ENCODE results near the gene NFIB.

The NFIB gene

DNA sequence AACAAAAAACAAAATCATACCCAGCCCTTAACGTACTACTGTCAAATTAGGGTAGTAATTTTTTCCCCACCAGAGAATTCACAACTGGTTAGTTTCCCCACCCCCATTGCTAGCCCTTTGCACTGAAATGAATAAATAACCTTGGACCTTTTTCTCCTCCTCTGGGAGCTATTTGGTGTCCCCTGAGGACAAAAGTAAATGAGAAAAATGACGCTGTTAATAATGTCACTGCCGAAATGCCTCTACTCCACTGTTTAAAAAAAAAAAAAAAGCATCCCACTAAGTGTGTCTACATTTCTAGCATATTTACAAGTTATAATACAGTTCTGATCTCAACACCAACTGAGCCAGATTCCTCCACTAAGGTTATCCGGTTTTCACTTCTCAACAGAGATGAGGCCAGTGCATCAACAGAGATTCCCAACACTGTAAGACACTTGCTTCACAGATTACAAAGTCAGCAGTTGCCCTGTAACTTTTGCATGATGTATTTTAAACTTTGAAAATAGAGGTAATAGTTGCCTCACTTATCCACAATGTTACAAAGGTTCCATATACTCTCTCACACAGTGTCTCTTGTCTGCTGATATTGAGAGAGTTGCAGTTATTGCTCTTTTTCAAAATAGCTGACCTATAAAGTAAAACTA is 5.1 kb upstream of the NFIB start:
- DNase-seq (ENCODE audit: low read depth): no peak

GRCh38 chr9:14318361-14318760 is 4.4 kb upstream of the NFIB start:
- DNase-seq (ENCODE audit: low read depth): no peak

DNA sequence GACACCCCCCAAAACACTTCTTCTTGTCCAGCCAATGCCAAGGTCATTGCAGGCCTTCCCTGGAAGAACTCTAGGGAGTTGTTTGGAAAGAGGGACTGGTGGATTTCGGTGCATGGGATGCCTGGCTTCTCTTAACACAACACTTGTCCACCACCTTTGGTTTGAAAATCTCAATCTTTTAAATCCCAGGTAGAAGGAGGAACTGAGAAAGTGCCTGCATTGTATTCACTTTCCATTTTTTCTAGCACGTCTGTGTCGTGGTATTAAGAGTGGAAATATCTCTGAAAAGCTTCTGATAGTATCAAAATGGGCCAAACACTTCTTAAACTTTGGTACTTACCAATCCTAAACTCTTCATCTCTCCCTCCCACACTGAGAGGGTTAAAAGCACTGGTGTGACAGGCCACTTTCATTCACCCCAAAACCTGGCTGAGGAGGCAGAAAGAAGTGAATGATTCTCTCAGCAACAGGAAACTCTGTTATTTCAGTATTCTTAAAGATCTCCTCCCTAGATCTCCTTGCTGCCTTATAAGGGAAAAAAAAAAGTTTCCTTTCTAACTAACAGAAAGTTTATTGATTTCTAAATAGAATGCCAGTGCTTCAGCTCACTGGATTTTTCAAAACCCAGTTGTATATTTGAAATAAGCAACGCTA is 3.9 kb upstream of the NFIB start:
- no peak for DNase-seq (ENCODE audit: low read depth)

DNA sequence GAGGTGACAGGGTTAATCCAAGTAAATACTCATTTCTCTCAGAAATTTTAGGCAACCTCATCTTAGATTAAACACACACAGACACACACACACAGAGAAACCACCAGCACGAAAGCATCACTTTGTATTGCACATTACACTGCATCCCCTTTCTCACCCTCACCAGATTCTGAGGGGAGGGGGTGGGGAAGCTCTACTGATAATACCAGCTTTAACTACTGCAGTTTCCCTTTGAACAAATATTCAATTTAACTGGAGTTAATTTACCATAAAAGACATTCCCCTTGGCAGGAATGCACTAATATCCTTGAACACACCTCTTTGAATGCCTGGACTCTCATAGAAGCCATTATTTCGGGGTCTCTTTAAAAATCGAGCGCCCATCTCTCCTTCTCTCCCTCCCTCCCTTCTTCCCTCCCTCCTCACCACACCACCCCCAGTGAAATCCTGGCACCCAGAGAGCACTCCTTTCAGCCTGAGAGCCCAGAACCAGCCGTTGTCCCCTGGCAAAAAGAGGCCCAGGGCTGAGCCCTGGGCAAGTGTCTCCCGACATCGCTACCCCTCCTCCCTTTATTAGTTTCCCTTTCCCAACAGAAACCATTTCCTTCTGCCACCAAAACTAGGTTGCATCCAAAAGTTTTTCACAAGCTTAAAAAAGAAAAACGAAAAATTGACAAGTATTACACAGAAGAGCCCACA is 2.8 kb upstream of the NFIB start:
- DNase-seq (ENCODE audit: low read depth): no peak

- no peak for DNase-seq (ENCODE audit: low read depth)
These were observed 2.1 kb upstream of the NFIB start for GRCh38 chr9:14315875-14316601.

DNA sequence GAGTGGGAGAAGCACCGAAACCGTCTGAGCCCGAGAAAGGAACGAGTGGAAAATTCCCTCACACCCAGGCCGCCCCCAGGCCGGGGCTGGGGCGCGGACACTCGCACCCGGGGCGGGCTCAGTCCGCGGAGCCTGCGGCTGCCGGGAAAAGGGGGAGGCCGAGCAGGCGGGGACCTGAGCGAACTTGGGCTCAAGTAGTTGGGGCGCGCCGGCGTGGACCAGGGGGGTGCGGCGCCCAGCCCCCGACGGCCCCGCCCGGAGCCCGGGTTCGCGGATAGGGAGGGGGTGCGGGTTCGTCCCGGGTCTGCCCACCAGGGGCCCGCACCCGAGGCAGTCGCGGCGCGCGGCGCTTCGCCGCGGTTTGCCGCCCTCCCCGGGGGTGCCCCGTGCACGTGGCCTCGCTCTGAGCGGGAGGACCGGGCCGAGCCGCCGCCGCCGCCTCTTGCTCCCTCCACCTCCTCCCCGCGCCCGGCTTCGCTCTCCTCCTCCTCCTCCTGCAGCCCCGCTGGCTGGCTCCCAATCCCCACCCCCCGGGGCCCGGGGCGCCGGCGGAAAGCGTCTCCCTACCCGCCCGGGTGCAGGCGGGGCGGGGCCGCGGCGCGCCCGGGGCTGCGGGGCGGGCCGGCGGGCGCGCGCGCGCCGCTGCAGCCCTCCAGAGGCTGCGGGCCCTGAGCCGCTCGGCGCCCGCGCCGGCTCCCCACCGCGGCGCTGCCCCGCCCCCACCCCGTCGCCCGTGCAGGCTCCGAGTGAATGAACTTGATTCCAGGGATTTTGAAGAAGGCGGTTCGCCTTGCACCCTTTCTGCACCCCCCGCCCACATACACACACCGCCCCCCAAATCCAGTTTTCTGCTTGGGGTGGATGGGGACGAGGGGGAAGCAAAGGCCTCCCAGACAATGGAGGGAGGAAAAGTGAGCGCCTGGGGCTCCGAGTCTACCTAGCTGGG is 1.3 kb upstream of the NFIB start:
- no peak for DNase-seq (ENCODE audit: low read depth)

DNA sequence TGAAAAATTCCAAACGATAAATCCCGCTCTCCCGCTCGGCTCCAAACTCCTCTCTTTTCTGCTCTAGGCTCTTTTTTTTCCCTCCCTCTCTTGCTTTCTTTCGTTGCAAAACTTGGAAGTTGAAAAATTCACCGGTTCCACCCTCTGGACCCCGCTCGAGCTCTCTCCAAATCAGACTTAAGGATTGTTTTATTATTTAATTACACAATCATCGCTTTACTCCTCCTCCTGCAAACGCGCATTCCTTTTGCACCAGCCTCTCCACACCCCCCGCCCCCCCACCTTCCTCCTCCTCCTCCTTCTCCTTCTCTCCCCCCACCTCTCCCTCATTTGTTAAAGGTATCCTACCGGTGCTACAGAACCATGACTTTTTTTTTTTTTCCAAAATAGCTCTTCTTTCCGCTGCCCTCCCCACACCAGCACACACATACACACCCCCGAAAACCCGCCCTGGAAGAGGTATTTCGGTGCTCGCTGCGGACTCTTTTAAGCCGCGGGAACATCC is 535 bp upstream of the NFIB start:
- no peak for DNase-seq (ENCODE audit: low read depth)

DNA sequence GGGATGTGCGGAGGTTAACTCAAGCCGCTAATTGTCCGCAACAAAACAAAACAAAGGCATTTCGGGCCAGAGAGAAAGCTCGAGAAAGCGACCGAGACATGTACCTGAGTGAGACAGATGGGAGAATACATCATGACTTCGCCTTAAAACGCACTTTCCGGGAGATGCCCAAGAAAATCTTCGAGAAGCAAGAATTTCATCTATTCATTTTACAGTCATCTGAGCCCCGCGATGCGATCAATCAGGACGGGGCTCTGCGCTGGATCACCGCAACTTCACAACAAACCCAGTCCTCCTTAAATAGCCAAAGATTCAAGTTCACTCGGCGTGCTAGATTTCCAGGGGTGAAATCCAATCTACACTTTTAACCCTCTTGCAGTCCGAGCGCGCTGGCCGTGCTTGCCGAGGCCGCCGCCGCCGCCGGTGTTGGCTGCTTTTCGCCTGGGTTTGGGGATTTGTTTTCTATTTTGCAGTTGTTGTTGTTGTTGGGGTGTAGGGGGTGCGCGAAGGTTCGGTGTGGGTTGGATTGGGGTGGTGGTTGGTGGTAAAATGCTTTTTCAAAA is 482 bp downstream of the NFIB start:
- DNase-seq (ENCODE audit: low read depth): no peak

DNA sequence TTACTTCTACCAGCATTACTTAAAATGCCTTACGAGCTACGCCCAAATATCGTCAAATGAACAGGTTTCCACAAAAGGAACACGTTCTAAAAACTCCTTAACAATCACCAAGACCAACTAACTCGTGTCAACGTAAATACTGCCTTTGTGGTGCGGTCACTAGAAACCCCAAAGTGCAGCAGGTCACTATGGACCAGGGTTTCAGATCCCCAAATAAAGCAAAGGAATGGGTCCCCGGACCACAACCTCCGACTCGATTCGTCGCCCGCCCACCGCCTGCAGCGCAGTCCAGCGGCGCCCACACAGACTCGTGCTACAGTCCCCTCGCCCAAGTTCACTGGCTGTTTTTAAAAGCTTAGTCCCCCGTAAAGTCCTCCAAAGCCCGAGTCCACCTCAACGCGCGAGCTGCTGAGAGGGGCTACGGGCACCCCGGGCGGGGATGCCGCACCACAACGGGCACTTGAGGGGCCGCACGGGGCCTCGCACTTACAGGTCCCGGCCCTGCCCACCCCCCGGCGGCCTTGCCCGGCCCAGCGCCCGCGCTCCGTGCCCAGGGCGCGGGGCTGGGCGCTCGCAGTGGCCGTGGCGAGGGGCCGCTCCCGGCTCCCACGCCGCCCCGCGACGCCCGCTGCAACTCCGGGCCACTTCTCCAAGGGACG is 1.1 kb downstream of the NFIB start:
- DNase-seq (ENCODE audit: low read depth): no peak

GRCh38 chr9:14311956-14312685 is 1.8 kb downstream of the NFIB start:
- DNase-seq (ENCODE audit: low read depth): no peak

GRCh38 chr9:14311171-14311949 is 2.6 kb downstream of the NFIB start:
- DNase-seq (ENCODE audit: low read depth): no peak

- DNase-seq (ENCODE audit: low read depth): no peak
These were observed 3.6 kb downstream of the NFIB start for GRCh38 chr9:14310311-14310710.

DNA sequence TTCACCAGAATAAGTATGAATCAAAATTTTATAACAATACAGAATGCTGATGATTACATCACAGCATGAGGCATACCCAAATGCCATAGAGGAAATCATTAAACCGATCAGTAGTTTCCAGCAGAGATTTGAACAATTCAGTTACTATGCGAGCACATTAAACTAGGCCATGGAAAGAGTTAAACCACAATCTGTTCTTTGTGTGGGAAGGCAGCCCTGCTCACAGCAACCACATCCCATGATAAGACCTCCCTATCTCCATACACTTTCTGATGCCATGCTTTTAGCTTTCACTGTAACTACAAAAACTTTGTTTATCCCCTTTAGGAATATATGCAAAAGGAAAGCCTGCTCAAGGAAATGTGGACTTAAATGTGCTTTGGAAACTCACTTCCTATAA is 4.5 kb downstream of the NFIB start:
- DNase-seq (ENCODE audit: low read depth): no peak

DNA sequence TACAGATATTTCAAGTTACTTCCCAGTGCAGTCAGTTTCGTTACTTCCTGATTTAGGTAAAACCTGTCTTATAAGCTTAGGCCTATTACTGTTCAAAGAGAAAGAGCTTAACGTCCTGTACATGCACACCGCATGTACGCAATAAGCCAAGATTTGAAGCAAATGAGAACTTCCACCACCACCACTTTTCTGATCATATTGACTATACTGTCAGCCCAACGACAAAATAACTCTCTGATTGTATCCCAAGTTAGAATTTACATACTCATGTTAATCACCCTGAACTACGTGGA is 5.1 kb downstream of the NFIB start:
- no peak for DNase-seq (ENCODE audit: low read depth)

DNA sequence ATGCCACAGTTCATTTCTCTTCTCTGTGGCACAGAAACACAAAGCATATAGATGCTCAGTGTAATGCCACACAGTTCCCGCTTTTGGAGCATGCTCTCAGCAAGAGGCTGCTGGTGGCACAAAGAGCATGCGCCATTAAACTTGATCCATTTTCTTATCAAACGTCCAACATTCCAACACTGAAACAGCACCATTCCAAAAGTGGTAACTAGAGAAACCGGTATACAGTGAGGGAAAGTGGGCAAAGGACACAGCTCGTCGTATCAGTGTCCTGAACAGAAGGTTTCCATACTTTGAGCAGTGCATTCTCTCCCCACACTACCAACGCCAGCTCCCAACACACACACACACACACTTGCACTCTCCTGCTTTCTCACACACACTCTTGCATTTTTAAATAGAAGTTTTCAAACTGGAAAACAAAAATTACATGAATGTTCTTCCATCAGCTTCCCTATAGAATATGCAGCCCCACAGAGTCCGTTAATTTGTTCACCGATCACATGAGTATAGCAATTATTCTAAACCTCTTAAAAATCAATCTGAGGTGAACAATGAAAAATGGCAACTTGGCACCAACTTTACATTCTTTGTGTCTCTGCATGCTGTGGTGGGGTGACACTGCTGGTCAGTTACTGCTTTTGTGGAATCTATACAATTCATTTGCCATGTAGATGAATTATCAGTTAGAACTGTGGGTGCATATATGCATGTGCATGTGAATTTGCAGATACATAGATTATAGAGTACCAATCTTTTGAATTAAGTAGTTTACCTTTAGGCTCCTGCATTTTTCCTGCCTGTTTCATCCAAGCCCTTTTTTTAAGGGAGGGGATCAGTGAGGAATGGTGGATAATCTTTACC is 5.7 kb downstream of the NFIB start:
- DNase-seq (ENCODE audit: low read depth): no peak

DNA sequence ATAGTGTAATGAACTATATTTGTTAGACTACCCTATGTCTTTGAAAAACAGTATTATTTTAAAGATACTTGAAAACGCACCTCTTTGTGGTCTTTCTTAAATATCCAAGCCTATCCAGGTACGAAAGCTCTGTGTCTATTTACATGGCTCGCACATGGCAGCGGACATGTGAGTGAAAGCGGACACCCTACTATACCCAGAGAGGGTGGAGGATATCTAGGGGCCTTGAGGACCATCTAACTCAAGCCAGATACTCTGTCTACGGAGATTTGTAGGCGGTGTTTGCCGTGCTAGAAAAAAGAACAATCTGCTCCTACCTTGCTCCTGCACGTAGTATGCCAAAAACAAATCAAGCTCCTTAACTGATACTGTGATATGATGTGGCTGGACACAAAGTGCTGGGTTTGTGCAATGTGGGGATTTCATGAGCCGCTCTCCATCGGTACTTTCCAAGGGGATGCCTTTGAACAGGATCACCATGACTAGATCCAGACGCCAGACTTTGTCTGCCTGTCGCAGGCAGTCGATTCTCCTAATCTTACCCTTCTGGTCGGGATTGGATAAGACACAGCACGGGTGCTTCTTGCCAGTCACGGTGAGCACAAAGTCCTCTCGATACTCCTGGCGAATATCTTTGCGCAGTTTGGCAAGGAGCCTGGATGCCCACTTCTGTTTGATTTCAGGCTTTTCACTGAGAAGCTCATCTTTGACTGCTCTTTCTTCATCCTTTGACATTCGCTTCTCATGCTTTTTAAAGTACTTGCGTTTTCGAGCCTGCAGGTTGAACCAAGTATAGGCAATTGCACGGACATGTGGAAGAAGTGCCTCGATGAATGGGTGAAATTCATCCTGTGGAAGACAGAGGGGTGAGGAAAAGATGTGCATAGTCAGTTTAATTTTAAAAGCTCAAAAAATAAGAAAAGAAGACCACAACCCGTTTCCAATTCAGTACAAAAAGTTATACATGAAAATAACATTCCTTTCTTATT is 7.0 kb downstream of the NFIB start:
- DNase-seq (ENCODE audit: low read depth): no peak

DNA sequence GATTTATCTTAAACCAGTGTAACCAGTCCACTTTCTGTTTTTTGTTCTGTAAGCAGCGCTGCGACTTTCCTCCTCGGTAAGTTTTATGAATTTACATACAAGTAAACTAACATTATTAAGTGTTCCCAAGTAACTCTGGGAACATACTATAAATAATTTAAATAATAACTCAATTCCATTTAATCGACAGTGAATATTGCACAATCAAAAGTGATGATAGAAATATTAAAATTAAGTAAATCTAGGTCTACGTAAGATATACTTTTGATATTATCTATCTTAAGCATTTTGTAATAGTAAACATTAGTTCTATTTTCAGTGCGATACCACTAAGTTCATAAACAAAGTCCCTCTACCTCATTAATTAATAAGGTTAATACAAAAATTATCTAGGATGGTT is 7.8 kb downstream of the NFIB start:
- no peak for DNase-seq (ENCODE audit: low read depth)
